Liver (tissue), 3 donors: ENCODE results near the gene ST6GAL1.

ENCODE experiments used
- ATF3 ChIP-seq: IDR thresholded peaks from 2 replicates; pipeline ENCODE4 v1.6.1; 2016; ENCODE audit warnings: antibody characterized with exemption
- EGR1 ChIP-seq, 2 donors: IDR thresholded peaks; 2 replicates each; pipeline ENCODE4 v1.6.1; 2016 to 2018; ENCODE audit warnings: antibody characterized with exemption in 2 of 2, low read depth in 2 of 2
- FOXA1 ChIP-seq: IDR thresholded peaks from 2 replicates; pipeline ENCODE4 v1.6.1; 2016; ENCODE audit warnings: antibody characterized with exemption
- JUND ChIP-seq, 2 donors: IDR thresholded peaks; 2 replicates each; pipeline ENCODE4 v1.6.1; 2016; ENCODE audit warnings: antibody characterized with exemption in 2 of 2
- RAD21 ChIP-seq, 2 donors: IDR thresholded peaks; 2 replicates each; pipeline ENCODE4 v1.6.1; 2016; ENCODE audit warnings: antibody characterized with exemption in 2 of 2, mild to moderate bottlenecking in 2 of 2
- RXRA ChIP-seq, 2 donors: IDR thresholded peaks; 2 replicates each; pipeline ENCODE4 v1.6.1; 2017 to 2018; ENCODE audit warnings: antibody characterized with exemption in 2 of 2, mild to moderate bottlenecking in 1 of 2
- SP1 ChIP-seq: IDR thresholded peaks from 2 replicates; pipeline ENCODE4 v1.6.1; 2018; ENCODE audit warnings: antibody characterized with exemption, mild to moderate bottlenecking
- TAF1 ChIP-seq: conservative IDR thresholded peaks from 2 replicates; pipeline ENCODE4 v1.6.1; 2016; ENCODE audit warnings: antibody characterized with exemption, mild to moderate bottlenecking
- YY1 ChIP-seq: IDR thresholded peaks from 2 replicates; pipeline ENCODE4 v1.6.1; 2016; ENCODE audit warnings: antibody characterized with exemption, mild to moderate bottlenecking
- TF ChIP-seq, protein P1 (sequence below): fragments of 150-350 bp; IDR thresholded peaks from 2 replicates; pipeline ENCODE4 v1.5.1; 2017; ENCODE audit warnings: improper control_type of control experiment, low read depth, low read length; ENCODE audit not compliant: missing input control
- TF ChIP-seq, protein P2 (sequence below): IDR thresholded peaks from 2 replicates; pipeline ENCODE4 v1.6.1; 2016; ENCODE audit warnings: antibody characterized with exemption
- TF ChIP-seq, protein P3 (sequence below): IDR thresholded peaks from 2 replicates; pipeline ENCODE4 v1.6.1; 2016; ENCODE audit warnings: antibody characterized with exemption
- donor health status: healthy.
- donor health status: healthy.

DNA sequence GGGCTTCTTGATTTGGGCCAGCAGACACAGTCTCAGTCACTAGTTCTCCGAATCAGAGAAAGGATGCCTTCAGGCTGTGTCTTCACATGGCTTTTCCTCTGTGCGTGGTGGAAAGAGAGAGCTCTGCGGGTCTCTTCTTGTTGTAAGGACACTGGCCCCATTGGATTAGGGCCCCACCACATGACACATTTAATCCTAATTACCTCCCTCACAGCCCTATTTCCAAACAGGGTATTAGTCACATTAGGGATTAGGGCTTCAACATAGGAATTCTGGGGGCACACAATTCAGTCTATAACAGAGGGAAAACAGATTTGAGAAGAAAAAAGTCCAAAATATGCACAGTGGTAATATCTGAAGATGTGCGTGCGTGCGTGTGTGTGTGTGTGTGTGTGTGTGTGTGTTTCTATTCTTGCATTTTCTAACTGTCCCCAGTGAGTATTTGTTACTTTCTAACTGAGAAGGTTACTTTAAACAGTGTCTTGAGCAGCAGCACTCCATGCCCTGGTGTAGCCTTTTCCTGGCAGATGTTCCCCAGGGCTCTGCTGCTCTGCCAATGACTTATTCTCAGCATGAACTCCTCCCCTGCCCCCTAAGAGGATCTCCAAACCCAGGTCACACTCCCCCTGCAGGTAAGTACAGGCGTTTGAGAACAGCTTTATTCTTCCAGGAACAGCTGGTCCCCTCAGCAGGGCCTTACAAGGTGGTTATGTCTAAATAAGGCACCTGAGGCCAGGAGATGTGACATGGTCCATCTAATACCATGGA lies 136.1 kb downstream of the ST6GAL1 start:
- TF ChIP-seq RXRA (IDR thresholded peaks at IDR 0.05) (no peak), JUND (IDR thresholded peaks at IDR 0.05) (no peak), TAF1 (no peak), EGR1 (IDR thresholded peaks at IDR 0.05; ENCODE audit: low read depth in 2 of 2) (no peak), RAD21 (IDR thresholded peaks at IDR 0.05) (peak; percentile 6 to 59), FOXA1 (no peak), SP1 (no peak), YY1 (no peak), ATF3 (no peak)
- TF ChIP-seq, protein P1, sequence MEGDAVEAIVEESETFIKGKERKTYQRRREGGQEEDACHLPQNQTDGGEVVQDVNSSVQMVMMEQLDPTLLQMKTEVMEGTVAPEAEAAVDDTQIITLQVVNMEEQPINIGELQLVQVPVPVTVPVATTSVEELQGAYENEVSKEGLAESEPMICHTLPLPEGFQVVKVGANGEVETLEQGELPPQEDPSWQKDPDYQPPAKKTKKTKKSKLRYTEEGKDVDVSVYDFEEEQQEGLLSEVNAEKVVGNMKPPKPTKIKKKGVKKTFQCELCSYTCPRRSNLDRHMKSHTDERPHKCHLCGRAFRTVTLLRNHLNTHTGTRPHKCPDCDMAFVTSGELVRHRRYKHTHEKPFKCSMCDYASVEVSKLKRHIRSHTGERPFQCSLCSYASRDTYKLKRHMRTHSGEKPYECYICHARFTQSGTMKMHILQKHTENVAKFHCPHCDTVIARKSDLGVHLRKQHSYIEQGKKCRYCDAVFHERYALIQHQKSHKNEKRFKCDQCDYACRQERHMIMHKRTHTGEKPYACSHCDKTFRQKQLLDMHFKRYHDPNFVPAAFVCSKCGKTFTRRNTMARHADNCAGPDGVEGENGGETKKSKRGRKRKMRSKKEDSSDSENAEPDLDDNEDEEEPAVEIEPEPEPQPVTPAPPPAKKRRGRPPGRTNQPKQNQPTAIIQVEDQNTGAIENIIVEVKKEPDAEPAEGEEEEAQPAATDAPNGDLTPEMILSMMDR = no peak
- TF ChIP-seq, protein P2, sequence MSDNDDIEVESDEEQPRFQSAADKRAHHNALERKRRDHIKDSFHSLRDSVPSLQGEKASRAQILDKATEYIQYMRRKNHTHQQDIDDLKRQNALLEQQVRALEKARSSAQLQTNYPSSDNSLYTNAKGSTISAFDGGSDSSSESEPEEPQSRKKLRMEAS = no peak
- TF ChIP-seq, protein P3, sequence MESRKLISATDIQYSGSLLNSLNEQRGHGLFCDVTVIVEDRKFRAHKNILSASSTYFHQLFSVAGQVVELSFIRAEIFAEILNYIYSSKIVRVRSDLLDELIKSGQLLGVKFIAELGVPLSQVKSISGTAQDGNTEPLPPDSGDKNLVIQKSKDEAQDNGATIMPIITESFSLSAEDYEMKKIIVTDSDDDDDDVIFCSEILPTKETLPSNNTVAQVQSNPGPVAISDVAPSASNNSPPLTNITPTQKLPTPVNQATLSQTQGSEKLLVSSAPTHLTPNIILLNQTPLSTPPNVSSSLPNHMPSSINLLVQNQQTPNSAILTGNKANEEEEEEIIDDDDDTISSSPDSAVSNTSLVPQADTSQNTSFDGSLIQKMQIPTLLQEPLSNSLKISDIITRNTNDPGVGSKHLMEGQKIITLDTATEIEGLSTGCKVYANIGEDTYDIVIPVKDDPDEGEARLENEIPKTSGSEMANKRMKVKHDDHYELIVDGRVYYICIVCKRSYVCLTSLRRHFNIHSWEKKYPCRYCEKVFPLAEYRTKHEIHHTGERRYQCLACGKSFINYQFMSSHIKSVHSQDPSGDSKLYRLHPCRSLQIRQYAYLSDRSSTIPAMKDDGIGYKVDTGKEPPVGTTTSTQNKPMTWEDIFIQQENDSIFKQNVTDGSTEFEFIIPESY = no peak
